ENCODE results near the gene RAD54L. TPM values are rescaled to one million over a fixed set of nuclear protein-coding genes. Genes with fewer than 3 reads are reported as not detected.

Gene RAD54L
- total and polyA plus RNA-seq, 10 of the 15 experiments (the other 5 are each of a cell fraction or from before 2014, with no cell fraction given), result 12.9 to 54.2 (median 23.6) TPM

- H3K27ac ChIP-seq (ENCODE audit: control insufficient read depth, insufficient read depth), result no peak overlapping the region
- no peaks in the 10 kb centered on the region for H3K79me2 ChIP-seq (ENCODE audit: control insufficient read depth, insufficient read depth, low read length)
- no TSS peak for BruUV-seq (replicated peaks)
- H3K4me1 ChIP-seq (ENCODE audit: control insufficient read depth, insufficient read depth, low read length), result no peaks in the 10 kb centered on the region
- no peak overlapping the region for H2AFZ ChIP-seq (ENCODE audit: control insufficient read depth, low read depth, low read length)
- POLR2A ChIA-PET, result interaction anchor here (0.5 to 0.6 kb wide), 4 partner anchors 8 to 402 kb away, joined by 3 to 9 read pairs (median 3); no protein-coding TSS in a partner anchor
- SMC1A ChIA-PET (ENCODE audit: uncharacterized antibody, unreplicated experiment), result interaction anchor here (1.1 to 1.7 kb wide), 2 partner anchors 13 to 20 kb away, joined by 4 to 7 read pairs; no protein-coding TSS in a partner anchor
- H3K27me3 ChIP-seq (replicated peaks in 1 of 2; ENCODE audit: control insufficient read depth in 2 of 2, insufficient read depth in 2 of 2, low read length in 1 of 2), result no peaks in the 10 kb centered on the region
- intact Hi-C loops (cut with micrococcal nuclease; ENCODE audit: unreplicated experiment) (no loop called here), in situ Hi-C loops (cut with MboI) (no loop called here)
- RAD21 ChIA-PET (ENCODE audit: unreplicated experiment), result no interaction called here
- no peak overlapping the region for H3K4me3 ChIP-seq
- H3K36me3 ChIP-seq (ENCODE audit: control insufficient read depth in 2 of 2, insufficient read depth in 2 of 2, low read length in 1 of 2), result peaks cover 36 to 62% of the 10 kb centered on the region in 2 experiments
- TF ChIP-seq ZNF274 (IDR thresholded peaks at IDR 0.05; ENCODE audit: insufficient read depth, insufficient read length) (no peak), SKIL (IDR thresholded peaks at IDR 0.05; ENCODE audit: low read depth, poor library complexity, severe bottlenecking) (no peak), MYB (IDR thresholded peaks at IDR 0.05; ENCODE audit: borderline replicate concordance, low read depth, low read length) (no peak), ATF2 (IDR thresholded peaks at IDR 0.05; ENCODE audit: low read length) (no peak), SRF (IDR thresholded peaks at IDR 0.05; ENCODE audit: low read depth in 2 of 2, low read length in 2 of 2) (no peak), SPI1 (IDR thresholded peaks at IDR 0.05; ENCODE audit: borderline replicate concordance, insufficient read depth, low read depth, low read length) (no peak), BRCA1 (IDR thresholded peaks at IDR 0.05; ENCODE audit: low read depth, low read length) (no peak), ZNF207 (IDR thresholded peaks at IDR 0.05; ENCODE audit: borderline replicate concordance) (no peak)
- DNase-seq (ENCODE audit: low read depth, low spot score) (no peak), ATAC-seq (no peak), FAIRE-seq (no peak)
- H3K9me3 ChIP-seq (replicated peaks; ENCODE audit: control insufficient read depth, insufficient read depth, low read length), result no peaks in the 10 kb centered on the region
- H4K20me1 ChIP-seq (ENCODE audit: control insufficient read depth, insufficient read depth), result peaks cover 2% of the 10 kb centered on the region; the same call in 1 of the 2 replicates
- H3K4me2 ChIP-seq (ENCODE audit: control insufficient read depth, insufficient read depth), result no peak overlapping the region
- 100% methylated on average over 2 of the region's 2 CpGs for WGBS (ENCODE audit: insufficient coverage, insufficient replicate concordance, low lambda C conversion rate, missing lambda C conversion rate)
- H3K9ac ChIP-seq (ENCODE audit: control insufficient read depth, insufficient read depth, low read length), result no peak overlapping the region
- CTCF ChIA-PET, result interaction anchor here (1.1 to 1.8 kb wide), 2 partner anchors 18 to 77 kb away, joined by 3 to 4 read pairs; no protein-coding TSS in a partner anchor
These were observed 15.6 kb downstream of the RAD54L start for GRCh38 chr1:46263146-46263545.

Measured in GM12878 (cell line).